PC-3 (cell line): ENCODE data around the gene PODXL2. TPM values are rescaled to one million over a fixed set of nuclear protein-coding genes. Genes with fewer than 3 reads are reported as not detected.
"Not testable (repeated sequence)": the region's sequence is repeated elsewhere in the genome, so short reads cannot be mapped to it uniquely, and the experiment has no call there.

Source experiments
- ATAC-seq: fragments of 200-7000 bp; cut with Tn5 transposase; 2 replicates; pipeline ENCODE4 v1.9.1; 2020; ENCODE audit warnings: mild to moderate bottlenecking, moderate library complexity
- BruUV-seq: library from RNA; stranded (reverse); fragments of 400-500 nt; replicated peaks from 2 replicates; lab custom pipeline; 2021; lab: Mats Ljungman, UMichigan
- CTCF ChIA-PET: fragments of 300-600 bp; sonication (Branson Sonifier 250); formaldehyde crosslinking; loops from one replicate; lab custom pipeline; 2022; ENCODE audit warnings: antibody characterized with exemption; lab: Charles Lee
- POLR2A ChIA-PET: fragments of 300-600 bp; sonication (Branson Sonifier 250); formaldehyde crosslinking; loops from one replicate; lab custom pipeline; 2022; ENCODE audit warnings: antibody characterized with exemption; ENCODE audit not compliant: unreplicated experiment; lab: Charles Lee
- DNase-seq: peaks from one replicate; pipeline ENCODE4 v3.0.0-alpha.2; 2015
- H2AFZ ChIP-seq: fragments of 300-600 bp; sonication (generic); 2 replicates; pipeline ENCODE4 v1.6.0; 2016; ENCODE audit warnings: antibody characterized with exemption, low read length
- H3F3A ChIP-seq: fragments of 300-600 bp; sonication (generic); one replicate; pipeline ENCODE4 v1.6.0; 2017; ENCODE audit warnings: antibody characterized with exemption, low read length, control low read depth, mild to moderate bottlenecking; ENCODE audit not compliant: unreplicated experiment
- H3K27ac ChIP-seq: fragments of 300-600 bp; sonication (generic); 2 replicates; pipeline ENCODE4 v1.5.1; 2016; ENCODE audit warnings: mild to moderate bottlenecking, low read length
- H3K27me3 ChIP-seq: fragments of 300-600 bp; sonication (generic); 2 replicates; pipeline ENCODE4 v1.6.1; 2016; ENCODE audit warnings: low read length, mixed read lengths
- H3K36me3 ChIP-seq: fragments of 300-600 bp; sonication (generic); 2 replicates; pipeline ENCODE4 v1.6.1; 2016; ENCODE audit warnings: low read depth, mixed run types, low read length, mixed read lengths
- H3K4me1 ChIP-seq: fragments of 300-600 bp; sonication (generic); 2 replicates; pipeline ENCODE4 v1.5.1; 2016; ENCODE audit warnings: low read length; ENCODE audit not compliant: insufficient read depth
- H3K4me2 ChIP-seq: fragments of 300-600 bp; sonication (generic); 2 replicates; pipeline ENCODE4 v1.6.0; 2016; ENCODE audit warnings: low read length
- H3K4me3 ChIP-seq: fragments of 300-600 bp; sonication (generic); 2 replicates; pipeline ENCODE4 v1.5.1; 2016; ENCODE audit warnings: mild to moderate bottlenecking, low read length, mixed read lengths
- H3K79me2 ChIP-seq: fragments of 300-600 bp; sonication (generic); 2 replicates; pipeline ENCODE4 v1.6.1; 2017; ENCODE audit warnings: low read length, mixed read lengths
- H3K9ac ChIP-seq: fragments of 300-600 bp; sonication (generic); 2 replicates; pipeline ENCODE4 v1.6.0; 2016; ENCODE audit warnings: mild to moderate bottlenecking, low read length
- H3K9me2 ChIP-seq: fragments of 300-600 bp; sonication (generic); replicated peaks from 2 replicates; pipeline ENCODE4 v1.6.1; 2016; ENCODE audit warnings: mixed run types, low read length, mixed read lengths
- H3K9me3 ChIP-seq: fragments of 300-600 bp; sonication (generic); 2 replicates; pipeline ENCODE4 v1.6.1; 2016; ENCODE audit warnings: low read length, mixed read lengths
- H4K20me1 ChIP-seq: fragments of 300-600 bp; sonication (generic); 2 replicates; pipeline ENCODE4 v1.6.1; 2016; ENCODE audit warnings: low read length, mixed read lengths
- EZH2 ChIP-seq: fragments of 300-600 bp; sonication (generic); IDR thresholded peaks from one replicate; pipeline ENCODE4 v1.6.1; 2017; ENCODE audit warnings: antibody characterized with exemption, mild to moderate bottlenecking, low read length; ENCODE audit not compliant: unreplicated experiment
- EZH2phosphoT487 ChIP-seq: fragments of 300-600 bp; sonication (generic); IDR thresholded peaks from 2 replicates; pipeline ENCODE4 v1.6.1; 2018; ENCODE audit warnings: mild to moderate bottlenecking, antibody characterized with exemption, low read length, borderline replicate concordance
- intact Hi-C: fragments of 100-400 bp; cut with micrococcal nuclease; formaldehyde crosslinking; loops from 2 replicates; pipeline ENCODE4 v1.9.0; 2023
- total RNA-seq: library from RNA; depleted of rRNA; stranded (reverse); fragments of >200 nt; gene quantifications from 2 replicates; pipeline ENCODE4 v1.2.3, GENCODE V29; 2014
- TF ChIP-seq, protein P1 (sequence below): fragments of 300-600 bp; sonication (generic); conservative IDR thresholded peaks from 2 replicates; pipeline ENCODE4 v1.5.1; 2017; ENCODE audit warnings: antibody characterized with exemption, low read depth, mild to moderate bottlenecking, low read length

The PODXL2 gene
- total RNA-seq, 1 experiment from 2014 or later = 32.4 TPM

DNA sequence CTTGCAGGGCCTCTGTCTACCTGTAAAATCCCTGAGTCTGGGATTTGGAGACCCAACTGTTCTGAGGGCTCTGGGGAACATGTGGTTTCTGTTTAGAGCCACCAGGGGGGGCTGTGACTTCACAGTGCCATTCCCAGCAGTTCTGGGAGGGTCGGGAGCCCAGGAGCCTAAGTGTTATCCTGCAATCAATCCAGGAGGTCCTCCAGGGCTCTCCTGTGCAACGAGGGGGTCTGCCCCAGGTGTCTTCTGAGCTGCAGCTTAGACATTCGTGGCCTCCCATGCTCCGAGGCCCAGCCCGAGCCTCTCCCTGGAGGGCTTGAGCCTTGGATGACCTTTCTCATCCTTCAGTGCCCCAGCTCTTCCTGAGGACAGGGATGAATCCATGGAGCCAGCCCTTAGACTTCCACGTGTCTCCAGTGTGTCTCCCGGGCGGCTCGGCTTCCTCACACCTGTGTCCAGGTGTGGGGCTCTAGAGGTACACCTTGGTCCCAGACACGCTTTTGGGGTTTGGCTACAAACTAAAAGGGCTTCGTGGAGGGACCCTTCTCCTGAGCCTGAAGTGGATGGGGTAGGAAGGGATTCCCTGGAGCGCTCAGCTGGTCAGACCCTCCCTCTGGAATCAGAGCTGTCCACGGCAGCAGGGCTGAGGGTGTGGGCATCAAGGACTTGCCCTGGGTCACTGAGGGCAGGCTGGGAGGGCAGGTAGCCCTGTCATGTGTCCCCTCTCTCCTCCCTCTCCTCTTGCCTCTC lies 23.4 kb downstream of the PODXL2 start:
- BruUV-seq = no TSS peak

DNA sequence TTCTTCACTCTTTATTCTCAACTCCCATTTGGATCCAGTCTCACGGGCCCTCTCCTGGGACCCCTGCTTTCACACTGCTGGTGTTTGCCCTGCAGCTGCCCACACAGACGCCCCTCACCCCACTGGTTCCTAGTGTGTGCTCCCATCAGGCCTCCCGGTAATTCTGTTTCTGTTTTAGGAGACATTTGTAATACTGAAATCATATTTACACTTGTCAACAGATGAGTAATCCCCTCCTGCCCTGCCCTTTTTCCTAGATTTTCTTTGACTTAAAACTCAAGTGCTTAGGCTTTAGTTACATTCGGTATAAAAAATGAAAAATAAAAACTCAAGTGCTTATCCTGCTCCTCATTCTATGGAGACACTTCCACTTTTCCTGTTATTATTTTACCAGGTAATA lies 25.4 kb downstream of the PODXL2 start:
- Histone ChIP-seq H3K9me3 (no peaks in the 10 kb centered on the region), H2AFZ (peak overlapping the region; percentile 75), H3K36me3 (no peaks in the 10 kb centered on the region), H3K27ac (peak overlapping the region; percentile 54), H3F3A (no peaks in the 10 kb centered on the region), H3K4me3 (no peak overlapping the region), H3K4me2 (peak overlapping the region; percentile 80), H4K20me1 (no peaks in the 10 kb centered on the region), H3K4me1 (peaks cover 25% of the 10 kb centered on the region), H3K79me2 (no peaks in the 10 kb centered on the region), H3K9me2 (no peaks in the 10 kb centered on the region), H3K9ac (peak overlapping the region; percentile 22; the same call in 1 of the 2 replicates), H3K27me3 (no peaks in the 10 kb centered on the region)
- peak; percentile 62 for DNase-seq
- ChIA-PET POLR2A (no interaction called here), CTCF (no interaction called here)
- BruUV-seq = no TSS peak
- TF ChIP-seq, protein P1, sequence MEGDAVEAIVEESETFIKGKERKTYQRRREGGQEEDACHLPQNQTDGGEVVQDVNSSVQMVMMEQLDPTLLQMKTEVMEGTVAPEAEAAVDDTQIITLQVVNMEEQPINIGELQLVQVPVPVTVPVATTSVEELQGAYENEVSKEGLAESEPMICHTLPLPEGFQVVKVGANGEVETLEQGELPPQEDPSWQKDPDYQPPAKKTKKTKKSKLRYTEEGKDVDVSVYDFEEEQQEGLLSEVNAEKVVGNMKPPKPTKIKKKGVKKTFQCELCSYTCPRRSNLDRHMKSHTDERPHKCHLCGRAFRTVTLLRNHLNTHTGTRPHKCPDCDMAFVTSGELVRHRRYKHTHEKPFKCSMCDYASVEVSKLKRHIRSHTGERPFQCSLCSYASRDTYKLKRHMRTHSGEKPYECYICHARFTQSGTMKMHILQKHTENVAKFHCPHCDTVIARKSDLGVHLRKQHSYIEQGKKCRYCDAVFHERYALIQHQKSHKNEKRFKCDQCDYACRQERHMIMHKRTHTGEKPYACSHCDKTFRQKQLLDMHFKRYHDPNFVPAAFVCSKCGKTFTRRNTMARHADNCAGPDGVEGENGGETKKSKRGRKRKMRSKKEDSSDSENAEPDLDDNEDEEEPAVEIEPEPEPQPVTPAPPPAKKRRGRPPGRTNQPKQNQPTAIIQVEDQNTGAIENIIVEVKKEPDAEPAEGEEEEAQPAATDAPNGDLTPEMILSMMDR = no peak
- TF ChIP-seq EZH2 = no peak
- TF ChIP-seq EZH2phosphoT487 = no peak
- ATAC-seq = peak; percentile 66
- intact Hi-C loops = loop anchor here (2.0 to 5.0 kb wide), 2 partner anchors 36 to 318 kb away; no protein-coding TSS in a partner anchor

More for the DNA sequence above, 23.4 kb downstream of the PODXL2 start:
- H3K9ac ChIP-seq = no peak overlapping the region
- H3K27me3 ChIP-seq = no peaks in the 10 kb centered on the region
- H3K9me3 ChIP-seq = no peaks in the 10 kb centered on the region
- no peaks in the 10 kb centered on the region for H4K20me1 ChIP-seq
- H2AFZ ChIP-seq = no peak overlapping the region
- CTCF ChIA-PET = interaction anchor here (0.6 kb wide), 2 partner anchors 16 to 77 kb away, joined by 3 read pairs; no protein-coding TSS in a partner anchor
- ATAC-seq (peak; percentile 71), DNase-seq (peak; percentile 64)
- TF ChIP-seq, protein P1 = peak; percentile 85
- TF ChIP-seq EZH2phosphoT487 (no peak), EZH2 (no peak)
- H3K9me2 ChIP-seq = no peaks in the 10 kb centered on the region
- POLR2A ChIA-PET = interaction anchor here (0.6 kb wide), 1 partner anchor 42 kb away, joined by 3 read pairs; no protein-coding TSS in a partner anchor
- peaks cover 25% of the 10 kb centered on the region for H3K4me1 ChIP-seq
- no peaks in the 10 kb centered on the region for H3K79me2 ChIP-seq
- no peak overlapping the region for H3K4me2 ChIP-seq
- intact Hi-C loops = loop anchor here (5.0 kb wide), 1 partner anchor 320 kb away; no protein-coding TSS in a partner anchor
- no peak overlapping the region for H3K27ac ChIP-seq
- no peaks in the 10 kb centered on the region for H3K36me3 ChIP-seq
- no peaks in the 10 kb centered on the region for H3F3A ChIP-seq
- H3K4me3 ChIP-seq = no peak overlapping the region

DNA sequence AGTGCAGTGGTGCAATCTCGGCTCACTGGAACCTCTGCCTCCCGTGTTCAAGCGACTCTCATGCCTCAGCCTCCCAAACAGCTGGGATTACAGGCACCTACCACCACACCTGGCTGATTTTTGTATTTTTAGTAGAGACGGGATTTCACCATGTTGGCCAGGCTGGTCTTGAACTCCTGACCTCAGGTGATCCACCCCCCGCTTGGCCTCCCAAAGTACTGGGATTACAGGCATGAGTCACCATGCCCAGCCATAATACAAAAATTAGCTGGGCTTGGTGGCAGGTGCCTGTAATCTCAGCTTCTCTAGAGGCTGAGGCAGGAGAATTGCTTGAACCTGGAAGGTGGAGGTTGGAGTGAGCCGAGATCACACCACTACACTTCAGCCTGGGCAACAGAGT lies 26.0 kb downstream of the PODXL2 start:
- H3F3A ChIP-seq, H3K4me3 ChIP-seq, CTCF ChIA-PET, H3K9me3 ChIP-seq, H3K9me2 ChIP-seq, H3K36me3 ChIP-seq, DNase-seq, H3K9ac ChIP-seq, H4K20me1 ChIP-seq, ATAC-seq, H3K79me2 ChIP-seq, BruUV-seq, H2AFZ ChIP-seq, H3K27me3 ChIP-seq: not testable (repeated sequence)
- H3K4me2 ChIP-seq = peak overlapping the region; percentile 31
- POLR2A ChIA-PET = interaction anchor here (0.6 kb wide), 1 partner anchor 93 kb away, joined by 3 read pairs; no protein-coding TSS in a partner anchor
- peak overlapping the region; percentile 36; the same call in 1 of the 2 replicates for H3K27ac ChIP-seq
- H3K4me1 ChIP-seq = peaks cover 25% of the 10 kb centered on the region
- intact Hi-C loops = loop anchor here (2.0 to 5.0 kb wide), 2 partner anchors 36 to 317 kb away; no protein-coding TSS in a partner anchor
